IMR-90 (cell line): ENCODE results near the gene TMTC2. TPM values are rescaled to one million over a fixed set of nuclear protein-coding genes. Genes with fewer than 3 reads are reported as not detected.

Source experiments
- ATAC-seq: fragments of 200-7000 bp; cut with Tn5 transposase; 2 replicates; pipeline ENCODE4 v1.9.1; 2020; ENCODE audit warnings: low read depth, mild to moderate bottlenecking, moderate library complexity
- BruUV-seq: library from RNA; stranded (reverse); fragments of 400-500 nt; replicated peaks from 2 replicates; lab custom pipeline; 2021; lab: Mats Ljungman, UMichigan
- CTCF ChIA-PET: fragments of 300-600 bp; formaldehyde crosslinking; extraction: SDS; loops from one replicate; lab custom pipeline; 2021; ENCODE audit warnings: antibody characterized with exemption; lab: Yijun Ruan, JAX
- POLR2A ChIA-PET: fragments of 300-600 bp; sonication (Branson Sonifier 250); formaldehyde crosslinking; loops from one replicate; lab custom pipeline; 2022; ENCODE audit warnings: antibody characterized with exemption; ENCODE audit not compliant: unreplicated experiment; lab: Charles Lee
- DNase-seq: peaks from one replicate; pipeline ENCODE4 v3.0.0; 2013
- H2AFZ ChIP-seq: replicated peaks from 2 replicates; pipeline ENCODE3; 2013; ENCODE audit warnings: low read length, mild to moderate bottlenecking; ENCODE audit not compliant: poor library complexity
- H2AK5ac ChIP-seq: 2 replicates; pipeline ENCODE4 v1.6.1; 2013; ENCODE audit warnings: low read depth, low read length, inconsistent platforms
- H2AK9ac ChIP-seq: replicated peaks from 2 replicates; pipeline ENCODE3; 2013; ENCODE audit warnings: mild to moderate bottlenecking, low read depth, low read length, moderate library complexity; ENCODE audit not compliant: poor library complexity
- H2BK120ac ChIP-seq: 2 replicates; pipeline ENCODE4 v1.6.1; 2013; ENCODE audit warnings: low read depth, low read length, inconsistent platforms
- H2BK15ac ChIP-seq: 3 replicates; pipeline ENCODE4 v1.6.1; 2013; ENCODE audit warnings: low read depth, low read length, inconsistent platforms
- H2BK20ac ChIP-seq: 2 replicates; pipeline ENCODE4 v1.6.1; 2013; ENCODE audit warnings: low read depth, mild to moderate bottlenecking, inconsistent platforms, low read length, moderate library complexity
- H2BK5ac ChIP-seq: 2 replicates; pipeline ENCODE4 v1.6.1; 2013; ENCODE audit warnings: mild to moderate bottlenecking, low read depth, low read length, inconsistent platforms; ENCODE audit not compliant: poor library complexity, severe bottlenecking
- H3K14ac ChIP-seq: replicated peaks from 2 replicates; pipeline ENCODE4 v1.6.1; 2013; ENCODE audit warnings: low read depth, low read length, inconsistent platforms
- H3K18ac ChIP-seq: 2 replicates; pipeline ENCODE4 v1.6.1; 2013; ENCODE audit warnings: low read depth, low read length, control low read depth
- H3K23ac ChIP-seq: 2 replicates; pipeline ENCODE4 v1.6.1; 2013; ENCODE audit warnings: low read depth, low read length, inconsistent platforms
- H3K27ac ChIP-seq: 2 replicates; pipeline ENCODE4 v1.5.1; 2013; ENCODE audit warnings: mild to moderate bottlenecking, control low read depth, low read length; ENCODE audit not compliant: insufficient read depth
- H3K27me3 ChIP-seq: 2 replicates; pipeline ENCODE4 v1.6.1; 2013; ENCODE audit warnings: low read length; ENCODE audit not compliant: control insufficient read depth, insufficient read depth
- H3K36me3 ChIP-seq: 2 replicates; pipeline ENCODE4 v1.6.1; 2013; ENCODE audit warnings: low read length, mixed read lengths; ENCODE audit not compliant: control insufficient read depth, insufficient read depth
- H3K4ac ChIP-seq: 2 replicates; pipeline ENCODE4 v1.6.1; 2013; ENCODE audit warnings: low read depth, low read length, inconsistent platforms
- H3K4me1 ChIP-seq: 2 replicates; pipeline ENCODE4 v1.6.1; 2013; ENCODE audit warnings: low read length, mixed read lengths; ENCODE audit not compliant: control insufficient read depth, insufficient read depth
- H3K4me2 ChIP-seq: 2 replicates; pipeline ENCODE4 v1.6.1; 2013; ENCODE audit warnings: low read depth, mild to moderate bottlenecking, control low read depth, low read length, moderate library complexity
- H3K4me3 ChIP-seq: 2 replicates; pipeline ENCODE4 v1.5.1; 2013; ENCODE audit warnings: low read depth, mild to moderate bottlenecking, control low read depth, low read length, moderate library complexity; ENCODE audit not compliant: insufficient read depth
- H3K56ac ChIP-seq: 2 replicates; pipeline ENCODE4 v1.6.1; 2013; ENCODE audit warnings: low read length, inconsistent platforms; ENCODE audit not compliant: insufficient read depth; ENCODE audit errors: extremely low read depth
- H3K79me1 ChIP-seq, 2 experiments: 2 replicates each; pipeline ENCODE4 v1.6.1; 2013; ENCODE audit warnings: low read length in 2 of 2, inconsistent platforms in 1 of 2, low read depth in 1 of 2
- H3K9ac ChIP-seq: 2 replicates; pipeline ENCODE4 v1.6.1; 2013; ENCODE audit warnings: low read depth, low read length, control low read depth
- H3K9me1 ChIP-seq: 2 replicates; pipeline ENCODE4 v1.6.1; 2013; ENCODE audit warnings: low read length, inconsistent platforms; ENCODE audit not compliant: insufficient read depth
- H3K9me3 ChIP-seq: 2 replicates; pipeline ENCODE4 v1.6.1; 2013; ENCODE audit warnings: low read length; ENCODE audit not compliant: control insufficient read depth, insufficient read depth
- H4K20me1 ChIP-seq: 2 replicates; pipeline ENCODE4 v1.6.1; 2013; ENCODE audit warnings: low read length, inconsistent platforms; ENCODE audit not compliant: insufficient read depth
- H4K5ac ChIP-seq: 2 replicates; pipeline ENCODE4 v1.6.1; 2013; ENCODE audit warnings: mild to moderate bottlenecking, low read depth, low read length, control low read depth
- H4K8ac ChIP-seq, 2 experiments: 2 replicates each; pipeline ENCODE4 v1.6.1; 2013; ENCODE audit warnings: low read depth in 2 of 2, low read length in 2 of 2, control low read depth in 1 of 2, inconsistent platforms in 1 of 2
- H4K91ac ChIP-seq: 2 replicates; pipeline ENCODE4 v1.6.1; 2013; ENCODE audit warnings: low read depth, low read length, inconsistent platforms; ENCODE audit not compliant: insufficient read depth
- BHLHE40 ChIP-seq: fragments of 150-350 bp; IDR thresholded peaks from 2 replicates; pipeline ENCODE4 v1.6.1; 2016; ENCODE audit warnings: mild to moderate bottlenecking, low read depth, low read length
- FOS ChIP-seq: fragments of 150-350 bp; IDR thresholded peaks from 2 replicates; pipeline ENCODE4 v1.6.1; 2016; ENCODE audit warnings: low read depth, low read length
- MXI1 ChIP-seq: IDR thresholded peaks from 2 replicates; pipeline ENCODE4 v1.6.1; 2012; ENCODE audit warnings: low read depth, mild to moderate bottlenecking, low read length, moderate library complexity, borderline replicate concordance
- POLR2A ChIP-seq: IDR thresholded peaks from 2 replicates; pipeline ENCODE4 v1.6.1; 2012; ENCODE audit warnings: mild to moderate bottlenecking, low read depth, low read length
- RCOR1 ChIP-seq: IDR thresholded peaks from 2 replicates; pipeline ENCODE4 v1.6.1; 2012; ENCODE audit warnings: mild to moderate bottlenecking, low read length, improper control_type of control experiment; ENCODE audit not compliant: insufficient replicate concordance
- USF2 ChIP-seq: fragments of 150-350 bp; IDR thresholded peaks from 2 replicates; pipeline ENCODE4 v1.6.1; 2017; ENCODE audit warnings: mild to moderate bottlenecking, antibody characterized with exemption, low read length, low read depth
- WGBS, 2 experiments: methylation state at CpG; one replicate each; pipeline versions ENCODE4 v1.1.5 to v1.1.7; 2013; ENCODE audit warnings: missing lambda C conversion rate in 2 of 2; ENCODE audit not compliant: insufficient read length in 1 of 2; ENCODE audit errors: extremely low coverage in 2 of 2; 5-methylcytosine and 5-hydroxymethylcytosine counted together
- dilution Hi-C: fragments of 300-500 bp; cut with HindIII; formaldehyde crosslinking; loops from one replicate; pipeline ENCODE4 v1.14.3; 2018; ENCODE audit warnings: low sequenced_read_pairs; ENCODE audit not compliant: unreplicated experiment
- in situ Hi-C: fragments of 300-500 bp; cut with MboI; formaldehyde crosslinking; loops from 3 replicates; pipeline ENCODE4 v1.14.3; 2019; ENCODE audit warnings: low sequenced_read_pairs, inconsistent platforms, mixed read lengths
- intact Hi-C: fragments of 100-400 bp; cut with micrococcal nuclease; formaldehyde crosslinking; loops from 2 replicates; pipeline ENCODE4 v1.10.0; 2022
- polyA plus RNA-seq, 3 experiments: library from polyadenylated mRNA; depleted of rRNA; stranded (reverse); fragments of >200 nt; gene quantifications; 2 replicates each; pipeline ENCODE4 v1.2.3, GENCODE V29; 2012; ENCODE audit warnings: low replicate concordance in 1 of 3
- total RNA-seq: library from RNA; depleted of rRNA; stranded (reverse); fragments of >200 nt; gene quantifications from 2 replicates; pipeline ENCODE4 v1.2.3, GENCODE V29; 2012

TMTC2 gene
- total and polyA plus RNA-seq, 2 of the 4 experiments (the other 2 are of a cell fraction) = 0.56 to 1.4 TPM

GRCh38 chr12:82694276-82694675 is 7.6 kb downstream of the TMTC2 start:
- DNase-seq (no peak), ATAC-seq (no peak)
- no peak overlapping the region for H3K4me3 ChIP-seq
- H4K8ac ChIP-seq = no peak overlapping the region
- no peak overlapping the region for H3K14ac ChIP-seq
- H2AK9ac ChIP-seq = no peak overlapping the region
- POLR2A ChIA-PET = no interaction called here
- H3K27ac ChIP-seq = no peak overlapping the region
- no peak overlapping the region for H4K91ac ChIP-seq
- no peak overlapping the region for H2AK5ac ChIP-seq
- no peak overlapping the region for H2BK15ac ChIP-seq
- no peaks in the 10 kb centered on the region for H3K9me1 ChIP-seq
- dilution Hi-C loops = no loop called here
- no peak overlapping the region for H3K9ac ChIP-seq
- 100% methylated on average over 2 of the region's 3 CpGs; no CpG with 5 or more reads in 1 of the 2 experiments for WGBS, 2 experiments
- H2BK120ac ChIP-seq = no peak overlapping the region
- intact Hi-C loops = no loop called here
- H2AFZ ChIP-seq = no peak overlapping the region
- H4K5ac ChIP-seq = no peak overlapping the region
- no peaks in the 10 kb centered on the region for H3K79me1 ChIP-seq
- H3K18ac ChIP-seq = no peak overlapping the region
- no peaks in the 10 kb centered on the region for H4K20me1 ChIP-seq
- no peak overlapping the region for H2BK20ac ChIP-seq
- H3K4ac ChIP-seq = no peak overlapping the region
- in situ Hi-C loops = no loop called here
- CTCF ChIA-PET = no interaction called here
- no TSS peak for BruUV-seq
- no peaks in the 10 kb centered on the region for H3K9me3 ChIP-seq
- H2BK5ac ChIP-seq = no peak overlapping the region
- H3K4me2 ChIP-seq = no peak overlapping the region
- no peaks in the 10 kb centered on the region for H3K36me3 ChIP-seq
- H3K4me1 ChIP-seq = no peaks in the 10 kb centered on the region
- no peak overlapping the region for H3K23ac ChIP-seq
- no peaks in the 10 kb centered on the region for H3K27me3 ChIP-seq
- TF ChIP-seq FOS (no peak), USF2 (no peak), POLR2A (no peak), RCOR1 (no peak), BHLHE40 (no peak), MXI1 (no peak)
- no peak overlapping the region for H3K56ac ChIP-seq
